Small intestine (tissue), 7 donors: Measurements from ENCODE around the gene PDYN. TPM values are rescaled to one million over a fixed set of nuclear protein-coding genes. Genes with fewer than 3 reads are reported as not detected.
A peak's percentile ranks its signal among the peaks of the same experiment; 100 is the strongest.

Source experiments
- DNase-seq, 2 donors: peaks; one replicate each; pipeline versions ENCODE4 v3.0.0 to v3.0.0-alpha.2; 2013
- FAIRE-seq: peaks from 2 replicates; lab custom pipeline; 2012; peaks lifted over from hg19 to GRCh38; lab: Jason Lieb, UNC
- H3K27ac ChIP-seq, 3 donors: one replicate each; pipeline ENCODE4 v1.5.1; 2013; ENCODE audit warnings: low read length in 2 of 3, mild to moderate bottlenecking in 2 of 3, control low read depth in 1 of 3, inconsistent platforms in 1 of 3, low read depth in 1 of 3, moderate library complexity in 1 of 3
- H3K27me3 ChIP-seq, 3 donors: one replicate each; pipeline ENCODE4 v1.6.1; 2013; ENCODE audit warnings: low read length in 3 of 3, inconsistent platforms in 1 of 3; ENCODE audit not compliant: control insufficient read depth in 3 of 3, insufficient read depth in 3 of 3
- H3K36me3 ChIP-seq, 3 donors: one replicate each; pipeline ENCODE4 v1.6.1; 2013; ENCODE audit warnings: low read length in 3 of 3, inconsistent platforms in 1 of 3, low read depth in 1 of 3, mild to moderate bottlenecking in 1 of 3, moderate library complexity in 1 of 3; ENCODE audit not compliant: control insufficient read depth in 3 of 3, insufficient read depth in 2 of 3
- H3K4me1 ChIP-seq, 3 donors: one replicate each; pipeline ENCODE4 v1.6.1; 2013; ENCODE audit warnings: low read length in 2 of 3, inconsistent platforms in 1 of 3, low read depth in 1 of 3, mild to moderate bottlenecking in 1 of 3, moderate library complexity in 1 of 3; ENCODE audit not compliant: control insufficient read depth in 3 of 3, insufficient read depth in 2 of 3
- H3K4me3 ChIP-seq, 3 donors: one replicate each; pipeline ENCODE4 v1.5.1; 2013; ENCODE audit warnings: low read length in 3 of 3, control low read depth in 1 of 3, inconsistent platforms in 1 of 3, low read depth in 1 of 3, mild to moderate bottlenecking in 1 of 3, moderate library complexity in 1 of 3
- H3K9me3 ChIP-seq, 2 donors: one replicate each; pipeline ENCODE4 v1.6.1; 2013; ENCODE audit warnings: low read depth in 1 of 2, low read length in 1 of 2; ENCODE audit not compliant: control insufficient read depth in 2 of 2, insufficient read depth in 1 of 2
- WGBS, 3 donors: extraction: QIAGEN DNeasy Blood & Tissue Kit; methylation state at CpG; one replicate each; pipeline ENCODE4 v1.1.7; 2013; 5-methylcytosine and 5-hydroxymethylcytosine counted together
- polyA plus RNA-seq, 4 donors: library from polyadenylated mRNA; stranded (reverse) in 3 of 4; unstranded in 1 of 4; fragments of 200-250 nt in 3 of 4; fragments of 120-200 nt in 1 of 4; gene quantifications; one replicate each; pipeline versions ENCODE4 v1.2.1 to v1.2.3, GENCODE V29; 2013
- donor health status: healthy with polysubstance abuse.
- donor health status: control.
- donor health status: control.
- donor health status: Bipolar disorder and iron deficiency.
- donor health status: healthy.

PDYN gene
- polyA plus RNA-seq, 4 donors, result 0.01 TPM; not detected in 3

DNA sequence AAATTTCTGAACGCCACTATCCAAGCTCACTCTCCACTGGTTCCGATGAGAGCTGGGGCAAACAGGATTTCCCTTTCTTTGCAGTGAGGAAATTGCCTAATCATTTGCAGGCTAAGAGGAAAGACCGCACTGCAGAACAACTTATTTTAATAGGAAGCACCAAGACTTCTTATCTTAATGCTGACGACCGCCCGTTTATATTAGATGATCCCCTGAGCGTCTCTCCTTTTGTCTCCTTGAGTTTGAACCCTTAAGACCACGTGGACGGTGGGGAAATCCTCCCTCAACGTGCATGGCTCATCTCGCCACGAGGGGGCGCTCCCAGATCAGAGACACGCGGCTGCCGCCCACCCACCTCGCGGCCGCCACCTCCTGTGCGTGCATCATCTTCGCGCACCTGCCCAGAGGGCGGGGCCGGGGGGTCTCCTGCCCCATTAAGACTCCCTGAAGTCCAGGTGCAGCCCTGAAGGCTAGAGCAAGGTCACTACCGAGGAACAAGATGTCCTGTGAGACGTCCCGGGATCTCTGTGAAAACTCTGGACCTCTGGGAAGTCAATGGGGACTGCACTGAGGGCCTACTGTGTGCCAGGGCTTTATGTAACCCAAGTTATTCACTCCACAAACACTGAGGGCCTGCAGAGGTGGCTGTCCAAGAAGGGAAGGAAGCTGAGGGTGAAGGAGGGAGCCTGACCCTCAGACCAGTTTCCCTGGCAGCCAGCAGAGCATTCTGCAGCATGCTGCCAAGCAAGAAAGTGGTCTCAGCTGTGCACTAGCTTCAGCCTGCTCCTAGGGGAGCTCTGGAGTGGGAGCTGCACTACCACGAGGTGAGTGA, 28.1 kb downstream of the PDYN start:
- H3K9me3 ChIP-seq, result no peaks in the 10 kb centered on the region
- H3K27me3 ChIP-seq, result peaks cover 0 to 14% (median 2%) of the 10 kb centered on the region in 3 donors
- DNase-seq (peak; percentile 55 to 83), FAIRE-seq (no peak)
- no peak overlapping the region for H3K27ac ChIP-seq
- H3K4me3 ChIP-seq, result no peak overlapping the region
- H3K36me3 ChIP-seq, result no peaks in the 10 kb centered on the region
- 5 to 7% (median 6%) methylated on average over 21 to 28 of the region's 28 CpGs for WGBS, 3 donors
- peaks cover 0 to 6% (median 0%) of the 10 kb centered on the region in 3 donors for H3K4me1 ChIP-seq

DNA sequence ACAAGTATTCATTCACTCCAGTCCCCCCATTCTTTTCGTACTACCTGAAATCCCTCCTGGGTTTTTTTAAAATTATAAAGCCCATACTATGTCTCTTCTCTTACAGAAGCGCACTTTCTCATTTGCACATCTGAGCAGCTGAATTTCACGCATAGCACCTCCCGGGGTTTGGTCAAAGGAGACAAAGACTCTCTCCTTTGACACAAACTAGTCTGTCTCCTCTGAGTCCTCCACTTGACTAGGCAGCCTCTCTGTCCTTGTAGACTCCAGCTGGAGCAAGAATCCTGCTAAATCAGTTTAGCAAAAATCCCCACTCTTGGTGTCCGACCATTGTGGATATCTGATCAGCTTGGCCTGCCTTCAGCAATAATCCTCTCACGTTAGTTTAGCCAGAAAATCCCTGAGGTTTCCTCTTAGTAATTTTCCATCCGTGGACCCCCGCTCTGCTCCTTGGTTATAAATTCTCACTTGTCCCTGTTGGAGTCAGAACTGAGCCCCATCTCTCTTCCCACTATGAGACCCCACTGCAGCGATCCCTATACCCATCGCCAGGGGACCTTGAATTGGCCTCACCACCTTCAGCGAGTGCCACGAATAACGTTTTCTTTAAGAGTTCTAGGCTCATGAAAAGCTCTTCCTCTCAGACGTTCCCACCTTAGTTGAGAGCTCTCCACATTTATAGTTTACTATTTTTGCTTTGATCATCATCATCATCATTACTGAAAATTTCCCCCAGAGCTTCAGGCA, 29.0 kb downstream of the PDYN start:
- Histone ChIP-seq H3K9me3 (no peaks in the 10 kb centered on the region), H3K4me1 (peaks cover 0 to 6% (median 0%) of the 10 kb centered on the region in 3 donors), H3K36me3 (no peaks in the 10 kb centered on the region), H3K27ac (no peak overlapping the region), H3K4me3 (no peak overlapping the region), H3K27me3 (peaks cover 0 to 14% (median 2%) of the 10 kb centered on the region in 3 donors)
- no peak for FAIRE-seq
- no peak for DNase-seq
- 56 to 59% (median 58%) methylated on average over 14 of the region's 14 CpGs for WGBS, 3 donors

DNA sequence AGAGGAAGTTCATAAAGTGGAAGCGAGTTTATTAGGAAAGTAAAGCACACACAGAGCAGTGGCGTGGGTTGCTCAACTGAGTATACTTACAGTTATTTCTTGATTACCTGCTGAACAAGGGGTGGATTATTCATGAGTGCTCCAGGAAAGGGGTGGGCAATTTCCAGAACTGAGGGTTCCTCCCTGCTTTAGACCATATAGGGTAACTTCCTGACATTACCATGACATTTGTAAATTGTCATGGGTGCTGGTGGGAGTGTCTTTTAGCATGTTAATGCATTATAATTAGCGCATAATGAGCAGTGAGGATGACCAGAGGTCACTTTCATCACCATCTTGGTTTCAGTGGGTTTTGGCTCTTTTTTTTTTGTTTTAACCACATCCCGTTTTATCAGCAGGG, 29.8 kb downstream of the PDYN start:
- 61 to 69% (median 64%) methylated on average over 4 of the region's 4 CpGs for WGBS, 3 donors
- Histone ChIP-seq H3K9me3 (no peaks in the 10 kb centered on the region), H3K4me1 (peaks cover 0 to 6% (median 0%) of the 10 kb centered on the region in 3 donors), H3K4me3 (no peak overlapping the region), H3K36me3 (no peaks in the 10 kb centered on the region), H3K27me3 (peaks cover 0 to 14% (median 2%) of the 10 kb centered on the region in 3 donors), H3K27ac (no peak overlapping the region)
- DNase-seq (no peak), FAIRE-seq (no peak)

DNA sequence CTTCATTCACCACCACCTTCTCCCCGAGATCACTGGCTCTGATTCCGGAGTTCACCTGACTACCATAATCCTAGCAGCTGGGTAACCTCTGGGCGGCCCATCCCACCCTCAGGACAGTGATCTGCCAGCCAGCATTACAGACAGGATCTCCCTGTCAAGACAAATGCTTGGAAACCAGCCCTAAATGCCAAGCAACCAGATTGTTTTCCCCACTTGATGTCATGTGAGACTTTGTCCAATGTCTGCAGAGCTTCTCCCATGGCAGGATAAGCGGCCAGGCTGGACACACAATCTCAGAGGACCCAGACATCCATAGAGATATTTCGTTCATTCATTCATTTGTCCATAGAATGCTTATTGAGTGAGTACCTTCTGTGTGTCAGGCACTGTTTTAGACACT, 32.5 kb downstream of the PDYN start:
- WGBS, 3 donors, result 62 to 82% (median 64%) methylated on average over 5 of the region's 5 CpGs
- DNase-seq (no peak), FAIRE-seq (no peak)
- H3K27ac ChIP-seq, result no peak overlapping the region
- H3K27me3 ChIP-seq, result peaks cover 0 to 3% (median 2%) of the 10 kb centered on the region in 3 donors
- H3K36me3 ChIP-seq, result no peaks in the 10 kb centered on the region
- peaks cover 0 to 8% of the 10 kb centered on the region in 2 donors for H3K9me3 ChIP-seq
- no peak overlapping the region for H3K4me3 ChIP-seq
- peaks cover 0 to 6% (median 0%) of the 10 kb centered on the region in 3 donors for H3K4me1 ChIP-seq

DNA sequence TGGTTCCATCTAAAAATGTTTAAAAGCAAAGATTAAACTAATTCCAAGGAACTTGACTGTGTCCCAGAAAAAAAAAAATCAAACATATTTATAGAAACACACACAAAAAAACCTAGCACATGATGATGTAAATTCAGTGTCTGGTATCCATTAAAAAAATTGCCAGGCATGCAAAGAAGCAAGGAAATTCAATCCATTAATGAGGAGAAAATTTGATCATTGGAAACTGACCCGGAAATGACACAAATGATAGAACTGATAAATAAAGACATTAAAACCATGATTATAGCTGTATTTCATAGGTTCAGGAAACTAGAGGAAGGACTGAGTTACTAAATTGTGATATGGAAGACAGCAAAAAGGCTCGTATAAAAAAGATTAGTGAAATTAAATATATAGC, 34.7 kb downstream of the PDYN start:
- 76 to 84% (median 81%) methylated on average over 2 of the region's 2 CpGs for WGBS, 3 donors
- Histone ChIP-seq H3K27me3 (peaks cover 0 to 2% (median 0%) of the 10 kb centered on the region in 3 donors), H3K4me3 (no peak overlapping the region), H3K27ac (no peak overlapping the region), H3K36me3 (no peaks in the 10 kb centered on the region), H3K4me1 (no peaks in the 10 kb centered on the region), H3K9me3 (peaks cover 0 to 8% of the 10 kb centered on the region in 2 donors)
- no peak for DNase-seq
- no peak for FAIRE-seq

DNA sequence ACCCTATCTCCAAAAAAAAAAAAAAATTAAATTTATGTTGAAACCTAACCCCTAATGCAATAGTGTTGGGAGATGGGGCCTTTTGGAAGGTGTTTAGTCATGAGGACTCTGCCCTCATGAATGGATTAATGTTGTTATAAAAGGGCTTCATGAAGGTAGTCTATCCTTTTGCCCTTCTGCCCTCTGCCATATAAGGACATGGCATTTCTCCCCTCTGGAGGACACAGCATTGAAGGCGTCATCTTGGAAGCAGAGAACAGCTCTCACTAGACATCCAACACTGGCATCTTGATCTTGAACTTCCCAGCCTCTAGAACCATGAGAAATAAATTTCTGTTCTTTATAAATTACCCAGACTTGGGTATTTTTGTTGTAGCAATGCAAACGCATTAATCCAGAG, 35.4 kb downstream of the PDYN start:
- H3K27me3 ChIP-seq, result peaks cover 0 to 2% (median 0%) of the 10 kb centered on the region in 3 donors
- H3K36me3 ChIP-seq, result no peaks in the 10 kb centered on the region
- H3K4me3 ChIP-seq, result no peak overlapping the region
- H3K27ac ChIP-seq, result no peak overlapping the region
- peaks cover 0 to 8% of the 10 kb centered on the region in 2 donors for H3K9me3 ChIP-seq
- no peak for FAIRE-seq
- no peak for DNase-seq
- 58 to 83% (median 70%) methylated on average over 2 of the region's 2 CpGs for WGBS, 3 donors
- no peaks in the 10 kb centered on the region for H3K4me1 ChIP-seq

DNA sequence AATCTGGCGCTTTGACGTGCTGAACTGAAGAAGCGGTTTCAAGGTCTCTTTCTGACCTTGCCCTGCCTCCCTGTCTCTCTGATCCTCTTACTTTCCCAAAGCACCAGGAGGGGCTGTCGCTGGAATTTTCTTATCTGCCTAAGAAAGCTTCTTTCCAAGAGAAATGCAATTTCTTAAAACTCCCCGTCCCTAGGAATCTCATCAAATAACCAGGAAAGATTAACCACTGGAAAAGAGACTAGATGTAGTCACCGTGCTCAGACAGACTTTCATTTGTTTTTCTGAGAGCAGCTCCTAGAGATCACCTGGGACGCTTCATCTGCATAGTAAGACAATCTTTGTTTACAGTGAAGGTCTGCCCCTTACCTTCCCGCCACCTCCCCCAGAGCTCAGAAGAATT, 38.6 kb downstream of the PDYN start:
- 69 to 82% (median 71%) methylated on average over 8 of the region's 8 CpGs for WGBS, 3 donors
- no peak overlapping the region for H3K4me3 ChIP-seq
- H3K36me3 ChIP-seq, result no peaks in the 10 kb centered on the region
- no peak overlapping the region for H3K27ac ChIP-seq
- no peaks in the 10 kb centered on the region for H3K27me3 ChIP-seq
- H3K4me1 ChIP-seq, result no peaks in the 10 kb centered on the region
- FAIRE-seq (no peak), DNase-seq (no peak)
- peaks cover 0 to 8% of the 10 kb centered on the region in 2 donors for H3K9me3 ChIP-seq

DNA sequence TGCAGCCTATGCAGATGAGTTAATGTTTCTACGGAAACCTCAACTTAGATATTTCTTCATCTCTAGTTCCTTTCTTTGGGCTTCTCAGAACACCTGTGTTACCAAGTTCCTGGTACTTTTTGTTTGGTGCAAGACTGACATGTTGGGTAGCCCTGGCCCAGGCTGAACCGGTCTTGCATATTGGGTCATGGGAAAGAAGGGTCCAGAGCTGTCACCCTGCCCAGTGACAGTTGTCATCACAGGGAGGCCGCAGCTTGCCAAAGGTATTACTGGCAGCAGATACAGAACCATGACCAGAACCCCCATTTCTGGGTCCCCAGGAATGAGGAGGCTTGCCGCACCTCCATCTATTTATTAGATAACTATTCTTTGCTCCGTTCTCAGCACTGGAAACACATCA, 40.2 kb downstream of the PDYN start:
- DNase-seq (no peak), FAIRE-seq (no peak)
- no peak overlapping the region for H3K27ac ChIP-seq
- no peak overlapping the region for H3K4me3 ChIP-seq
- H3K27me3 ChIP-seq, result no peaks in the 10 kb centered on the region
- peaks cover 0 to 6% of the 10 kb centered on the region in 2 donors for H3K9me3 ChIP-seq
- H3K4me1 ChIP-seq, result no peaks in the 10 kb centered on the region
- WGBS, 3 donors, result 87 to 95% (median 88%) methylated on average over 5 of the region's 5 CpGs
- no peaks in the 10 kb centered on the region for H3K36me3 ChIP-seq
